Measurements from ENCODE around the gene KRTAP4-9.
"Not testable (repeated sequence)": the region's sequence is repeated elsewhere in the genome, so short reads cannot be mapped to it uniquely, and the experiment has no call there.

DNA sequence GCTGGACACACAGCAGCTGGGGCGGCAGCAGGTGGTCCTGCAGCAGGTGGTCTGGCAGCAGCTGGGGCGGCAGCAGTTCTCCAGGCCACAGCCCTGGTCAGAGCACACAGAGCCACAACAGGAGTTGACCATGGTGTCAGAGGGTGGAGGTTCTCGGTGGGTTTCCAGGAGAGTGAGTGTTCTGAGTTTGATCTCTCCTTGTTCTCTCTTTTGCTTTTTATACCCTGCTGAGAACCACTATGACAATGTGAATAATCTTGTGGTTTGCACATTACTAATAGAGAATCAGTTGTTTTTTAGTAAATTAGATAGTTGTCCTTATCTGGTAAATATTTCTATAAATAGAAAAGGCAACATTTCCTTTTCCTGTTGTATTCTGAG is 18.8 kb downstream of the KRTAP4-9 start, which contains the start of gene KRTAP4-12:
- TF ChIP-seq, protein P1, sequence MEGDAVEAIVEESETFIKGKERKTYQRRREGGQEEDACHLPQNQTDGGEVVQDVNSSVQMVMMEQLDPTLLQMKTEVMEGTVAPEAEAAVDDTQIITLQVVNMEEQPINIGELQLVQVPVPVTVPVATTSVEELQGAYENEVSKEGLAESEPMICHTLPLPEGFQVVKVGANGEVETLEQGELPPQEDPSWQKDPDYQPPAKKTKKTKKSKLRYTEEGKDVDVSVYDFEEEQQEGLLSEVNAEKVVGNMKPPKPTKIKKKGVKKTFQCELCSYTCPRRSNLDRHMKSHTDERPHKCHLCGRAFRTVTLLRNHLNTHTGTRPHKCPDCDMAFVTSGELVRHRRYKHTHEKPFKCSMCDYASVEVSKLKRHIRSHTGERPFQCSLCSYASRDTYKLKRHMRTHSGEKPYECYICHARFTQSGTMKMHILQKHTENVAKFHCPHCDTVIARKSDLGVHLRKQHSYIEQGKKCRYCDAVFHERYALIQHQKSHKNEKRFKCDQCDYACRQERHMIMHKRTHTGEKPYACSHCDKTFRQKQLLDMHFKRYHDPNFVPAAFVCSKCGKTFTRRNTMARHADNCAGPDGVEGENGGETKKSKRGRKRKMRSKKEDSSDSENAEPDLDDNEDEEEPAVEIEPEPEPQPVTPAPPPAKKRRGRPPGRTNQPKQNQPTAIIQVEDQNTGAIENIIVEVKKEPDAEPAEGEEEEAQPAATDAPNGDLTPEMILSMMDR (IDR thresholded peaks at IDR 0.05) = not testable (repeated sequence)
- not testable (repeated sequence) for TF ChIP-seq POLR2A (IDR thresholded peaks at IDR 0.05)
